ENCODE data around the gene ZNF689.
"Not testable (repeated sequence)": the region's sequence is repeated elsewhere in the genome, so short reads cannot be mapped to it uniquely, and the experiment has no call there.

DNA sequence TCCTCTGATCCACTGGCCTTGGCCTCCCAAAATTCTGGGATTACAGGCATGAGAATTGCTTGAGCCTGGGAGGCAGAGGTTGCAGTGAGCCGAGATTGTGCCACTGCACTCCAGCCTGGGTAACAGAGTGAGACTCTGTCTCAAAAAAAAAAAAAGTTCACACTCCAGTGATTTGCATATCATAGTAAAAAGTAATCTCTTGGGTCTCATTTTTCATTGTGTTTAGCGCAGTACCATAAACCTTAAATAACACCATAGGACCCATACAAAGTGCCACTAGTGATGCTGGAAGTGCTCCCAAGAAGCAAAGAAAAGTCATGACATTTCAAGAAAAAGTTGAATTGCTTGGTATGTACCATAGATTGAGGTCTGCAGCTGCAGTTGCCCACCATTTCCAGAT, 20.6 kb downstream of the ZNF689 start:
- not testable (repeated sequence) for TF ChIP-seq POLR2AphosphoS5 (IDR thresholded peaks at IDR 0.05; ENCODE audit: borderline replicate concordance, low read depth, low read length); EZH2 (IDR thresholded peaks at IDR 0.05); FOXP2 (optimal IDR thresholded peaks at IDR 0.05; ENCODE audit: control extremely low read depth, extremely low read length, insufficient read depth)
